ENCODE measurements around the gene COL4A1.

DNA sequence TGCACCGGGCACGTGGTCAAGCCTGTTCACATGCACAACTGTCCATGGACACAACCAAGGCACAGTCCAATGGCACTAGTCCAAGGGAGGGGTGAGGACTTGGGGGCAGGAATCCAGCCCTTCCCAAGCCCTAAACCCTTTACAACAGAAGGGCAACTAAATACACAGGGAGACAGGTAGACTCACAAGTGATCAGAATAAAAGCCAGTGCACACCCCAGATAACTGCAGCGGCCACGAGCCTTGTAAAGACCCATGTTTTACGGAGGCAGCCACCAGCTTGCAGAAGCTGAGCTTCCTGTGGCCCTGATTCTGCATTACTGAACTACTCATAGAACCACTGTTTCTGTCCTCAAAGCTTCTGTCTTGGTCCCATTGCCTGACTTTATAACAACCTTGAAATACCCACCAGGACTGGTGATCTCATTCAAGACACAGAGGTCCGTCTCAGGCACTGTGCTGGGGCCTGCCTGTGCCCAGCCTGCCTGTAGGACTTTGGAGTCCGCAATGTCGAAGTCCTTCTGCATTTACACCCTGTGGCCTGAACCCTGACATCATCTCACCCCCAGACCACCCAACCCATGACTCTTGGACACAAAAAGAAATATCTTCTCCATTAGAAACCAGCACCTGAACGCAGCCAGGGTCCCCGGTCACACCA lies 181.2 kb downstream of the COL4A1 start:
- TF ChIP-seq, protein P1, sequence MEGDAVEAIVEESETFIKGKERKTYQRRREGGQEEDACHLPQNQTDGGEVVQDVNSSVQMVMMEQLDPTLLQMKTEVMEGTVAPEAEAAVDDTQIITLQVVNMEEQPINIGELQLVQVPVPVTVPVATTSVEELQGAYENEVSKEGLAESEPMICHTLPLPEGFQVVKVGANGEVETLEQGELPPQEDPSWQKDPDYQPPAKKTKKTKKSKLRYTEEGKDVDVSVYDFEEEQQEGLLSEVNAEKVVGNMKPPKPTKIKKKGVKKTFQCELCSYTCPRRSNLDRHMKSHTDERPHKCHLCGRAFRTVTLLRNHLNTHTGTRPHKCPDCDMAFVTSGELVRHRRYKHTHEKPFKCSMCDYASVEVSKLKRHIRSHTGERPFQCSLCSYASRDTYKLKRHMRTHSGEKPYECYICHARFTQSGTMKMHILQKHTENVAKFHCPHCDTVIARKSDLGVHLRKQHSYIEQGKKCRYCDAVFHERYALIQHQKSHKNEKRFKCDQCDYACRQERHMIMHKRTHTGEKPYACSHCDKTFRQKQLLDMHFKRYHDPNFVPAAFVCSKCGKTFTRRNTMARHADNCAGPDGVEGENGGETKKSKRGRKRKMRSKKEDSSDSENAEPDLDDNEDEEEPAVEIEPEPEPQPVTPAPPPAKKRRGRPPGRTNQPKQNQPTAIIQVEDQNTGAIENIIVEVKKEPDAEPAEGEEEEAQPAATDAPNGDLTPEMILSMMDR (IDR thresholded peaks at IDR 0.05; ENCODE audit: low read length) = no peak
- no peak for TF ChIP-seq EZH2 (IDR thresholded peaks at IDR 0.05; ENCODE audit: borderline replicate concordance, low read length)

All from OCI-LY1 (cell line).